Islet of Langerhans (tissue), 1 donor: ENCODE results near the gene INTS2.
"Not testable (repeated sequence)": the region's sequence is repeated elsewhere in the genome, so short reads cannot be mapped to it uniquely, and the experiment has no call there.

ENCODE experiments used
- FAIRE-seq: peaks from one replicate; lab custom pipeline; 2011; peaks lifted over from hg19 to GRCh38; lab: Jason Lieb, UNC

Gene INTS2

GRCh38 chr17:61846761-61847375 lies 80.9 kb downstream of the INTS2 start:
- FAIRE-seq, result no peak

- FAIRE-seq, result no peak
These were observed 81.7 kb downstream of the INTS2 start for GRCh38 chr17:61846088-61846487.

- FAIRE-seq, result no peak
These were observed 84.3 kb downstream of the INTS2 start for GRCh38 chr17:61843435-61843834.

GRCh38 chr17:61842899-61843298 lies 84.9 kb downstream of the INTS2 start:
- no peak for FAIRE-seq

- no peak for FAIRE-seq
These were observed 88.4 kb downstream of the INTS2 start for GRCh38 chr17:61839300-61839786.

GRCh38 chr17:61837175-61838051 lies 90.4 kb downstream of the INTS2 start:
- FAIRE-seq, result no peak

GRCh38 chr17:61836266-61837174 lies 91.3 kb downstream of the INTS2 start:
- FAIRE-seq, result no peak

GRCh38 chr17:61835606-61836005 lies 92.2 kb downstream of the INTS2 start:
- FAIRE-seq, result no peak

GRCh38 chr17:61834610-61835009 lies 93.2 kb downstream of the INTS2 start:
- no peak for FAIRE-seq

GRCh38 chr17:61833536-61834193 lies 94.1 kb downstream of the INTS2 start:
- no peak for FAIRE-seq

GRCh38 chr17:61832463-61832862 lies 95.3 kb downstream of the INTS2 start:
- no peak for FAIRE-seq

- no peak for FAIRE-seq
These were observed 96.7 kb downstream of the INTS2 start for GRCh38 chr17:61831099-61831498.

GRCh38 chr17:61828694-61829093 lies 99.1 kb downstream of the INTS2 start:
- no peak for FAIRE-seq

GRCh38 chr17:61827649-61828395 lies 100.0 kb downstream of the INTS2 start:
- FAIRE-seq, result no peak

- not testable (repeated sequence) for FAIRE-seq
These were observed 100.9 kb downstream of the INTS2 start for GRCh38 chr17:61826866-61827265.

GRCh38 chr17:61826198-61826597 lies 101.6 kb downstream of the INTS2 start:
- FAIRE-seq, result not testable (repeated sequence)

GRCh38 chr17:61825448-61826137 lies 102.2 kb downstream of the INTS2 start:
- FAIRE-seq, result no peak

- no peak for FAIRE-seq
These were observed 105.2 kb downstream of the INTS2 start for GRCh38 chr17:61822326-61823285.

- no peak for FAIRE-seq
These were observed 106.1 kb downstream of the INTS2 start for GRCh38 chr17:61821655-61822054.
